Stimulated activated CD8-positive, alpha-beta memory T cell treated with anti-CD3 and anti-CD28 coated beads, Interleukin-12 subunit alpha, Interleukin-12 subunit beta, amount 100 ng/mL, for 4 hours (primary cell): ENCODE results near the gene COL5A1.
"Not testable (repeated sequence)": the region's sequence is repeated elsewhere in the genome, so short reads cannot be mapped to it uniquely, and the experiment has no call there.

Source experiments
- DNase-seq: peaks from one replicate; pipeline ENCODE4 v3.0.0-alpha.2; 2020; ENCODE audit warnings: low read depth

The COL5A1 gene

DNA sequence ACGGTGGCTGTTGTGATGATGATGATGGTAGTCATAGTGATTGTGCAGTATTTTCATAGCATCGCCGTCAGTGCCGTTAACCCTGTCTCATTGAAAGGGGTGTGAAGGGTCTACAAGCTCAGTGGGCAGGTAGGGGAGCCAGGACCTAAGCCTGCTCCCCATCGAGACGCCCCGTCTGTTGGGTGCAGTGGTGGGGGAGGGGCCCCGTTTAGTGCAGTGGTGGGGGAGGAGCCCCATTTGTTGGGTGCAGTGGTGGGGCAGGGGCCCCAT is 68.6 kb downstream of the COL5A1 start:
- DNase-seq, result no peak

DNA sequence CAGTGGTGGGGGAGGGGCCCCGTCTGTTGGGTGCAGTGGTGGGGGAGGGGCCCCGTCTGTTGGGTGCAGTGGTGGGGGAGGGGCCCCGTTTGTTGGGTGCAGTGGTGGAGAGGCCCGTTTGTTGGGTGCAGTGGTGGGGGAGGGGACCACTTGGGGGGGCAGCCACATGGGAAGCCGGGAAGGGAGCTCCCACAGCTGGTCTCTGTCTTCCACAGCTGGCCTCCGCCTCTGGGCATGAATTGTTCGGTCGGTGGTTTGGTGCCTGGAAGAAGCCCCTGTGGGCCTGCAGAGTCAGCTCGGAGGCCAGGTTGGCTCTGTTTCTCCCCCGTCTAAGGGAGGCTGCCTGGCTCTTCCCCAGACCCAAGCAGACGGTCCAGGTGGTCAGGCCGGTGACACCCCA is 69.3 kb downstream of the COL5A1 start:
- no peak for DNase-seq

DNA sequence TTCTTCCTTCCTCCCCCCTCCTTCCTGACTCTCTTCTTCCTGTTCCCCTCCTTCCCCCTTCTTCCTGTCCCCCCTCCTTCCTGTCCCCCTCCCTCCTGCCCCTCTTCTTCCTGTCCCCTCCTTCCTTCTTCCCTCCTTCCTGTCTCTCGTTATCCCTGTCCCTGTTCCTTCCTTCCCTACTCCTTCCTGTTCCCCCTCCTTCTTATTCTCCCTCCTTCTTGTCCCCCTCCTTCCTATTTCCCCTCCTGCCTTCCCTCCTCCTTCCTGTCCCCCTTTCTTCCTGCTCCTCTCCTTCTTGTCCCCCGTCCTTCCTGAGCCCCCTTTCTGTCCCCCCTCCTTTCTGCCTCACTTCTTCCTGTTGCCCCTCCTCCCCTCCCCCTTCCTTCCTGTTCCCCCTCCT is 70.6 kb downstream of the COL5A1 start:
- no peak for DNase-seq

DNA sequence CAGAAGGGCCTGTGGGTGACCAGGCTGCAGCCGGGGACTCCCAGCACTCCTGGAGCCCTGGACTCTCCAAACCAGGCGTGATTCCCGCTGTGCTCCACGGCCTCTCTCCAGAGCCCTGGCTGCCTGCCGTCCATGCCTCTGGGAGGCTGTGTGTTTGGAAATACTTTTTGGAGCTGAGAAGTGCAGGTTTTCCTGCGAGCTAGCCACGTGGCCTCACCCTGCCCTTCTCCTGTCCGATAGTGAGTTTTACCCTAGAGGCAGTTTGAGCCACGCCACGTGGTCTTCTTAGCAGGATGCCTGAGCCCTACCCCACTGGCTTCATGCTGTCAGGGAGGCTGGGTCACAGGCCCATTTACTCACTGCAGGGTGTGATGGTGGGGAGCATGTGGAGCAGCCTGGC is 71.3 kb downstream of the COL5A1 start:
- DNase-seq, result no peak

DNA sequence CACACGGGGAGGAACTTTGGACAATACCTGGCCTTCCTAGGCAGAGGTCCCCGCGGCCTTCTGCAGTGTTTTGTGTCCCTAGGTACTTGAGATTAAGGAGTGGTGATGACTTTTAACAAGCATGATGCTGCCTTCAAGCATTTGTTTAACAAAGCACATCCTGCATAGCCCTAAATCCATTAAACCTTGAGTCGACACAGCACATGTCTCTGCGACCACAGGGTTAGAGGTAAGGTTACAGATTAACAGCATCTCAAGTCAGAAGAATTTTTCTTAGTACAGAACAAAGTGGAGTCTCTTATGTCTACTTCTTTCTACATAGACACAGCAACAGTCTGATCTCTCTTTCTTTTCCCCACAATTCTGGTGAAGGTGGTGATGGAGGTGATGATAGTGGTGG is 73.9 kb downstream of the COL5A1 start:
- not testable (repeated sequence) for DNase-seq

DNA sequence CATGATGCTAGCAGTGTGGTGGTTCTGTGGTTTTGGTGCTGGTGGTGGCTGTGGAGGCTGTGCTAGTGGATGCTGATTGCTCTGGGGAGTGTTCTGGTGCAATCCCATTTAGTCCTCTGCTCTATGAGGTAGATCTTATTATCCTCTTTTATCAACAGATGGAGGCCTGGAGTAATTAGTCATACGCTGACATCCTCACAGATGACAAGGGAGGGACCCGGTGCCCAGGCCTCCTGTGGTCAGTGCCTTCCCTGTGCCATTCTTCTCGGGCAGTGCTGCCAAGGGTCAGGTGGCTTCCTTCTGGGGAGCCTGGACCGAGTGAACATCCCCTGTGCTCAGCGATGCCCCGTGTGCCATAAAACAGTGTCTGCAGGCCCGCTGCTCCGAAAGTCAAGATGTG is 74.5 kb downstream of the COL5A1 start:
- no peak for DNase-seq

DNA sequence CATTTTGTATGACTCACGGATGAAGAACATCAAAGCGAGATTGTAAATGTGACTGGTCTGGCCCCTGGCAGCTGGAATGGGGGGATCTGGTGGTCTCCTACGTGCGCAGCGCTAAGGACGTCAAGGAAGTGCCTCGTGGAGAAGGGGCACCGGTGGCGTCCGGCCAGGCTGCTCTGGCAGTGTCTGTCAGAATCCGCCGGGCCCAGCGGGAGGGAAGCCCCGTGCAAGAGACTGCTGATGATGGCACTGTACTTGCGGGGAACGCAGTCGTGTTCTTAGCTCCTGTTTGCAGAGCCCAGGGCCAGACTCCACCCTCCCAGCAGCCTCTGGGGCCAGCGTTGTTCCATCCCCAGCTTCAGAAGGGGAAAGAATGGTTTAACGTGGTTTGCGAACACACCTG is 75.5 kb downstream of the COL5A1 start:
- DNase-seq, result no peak

DNA sequence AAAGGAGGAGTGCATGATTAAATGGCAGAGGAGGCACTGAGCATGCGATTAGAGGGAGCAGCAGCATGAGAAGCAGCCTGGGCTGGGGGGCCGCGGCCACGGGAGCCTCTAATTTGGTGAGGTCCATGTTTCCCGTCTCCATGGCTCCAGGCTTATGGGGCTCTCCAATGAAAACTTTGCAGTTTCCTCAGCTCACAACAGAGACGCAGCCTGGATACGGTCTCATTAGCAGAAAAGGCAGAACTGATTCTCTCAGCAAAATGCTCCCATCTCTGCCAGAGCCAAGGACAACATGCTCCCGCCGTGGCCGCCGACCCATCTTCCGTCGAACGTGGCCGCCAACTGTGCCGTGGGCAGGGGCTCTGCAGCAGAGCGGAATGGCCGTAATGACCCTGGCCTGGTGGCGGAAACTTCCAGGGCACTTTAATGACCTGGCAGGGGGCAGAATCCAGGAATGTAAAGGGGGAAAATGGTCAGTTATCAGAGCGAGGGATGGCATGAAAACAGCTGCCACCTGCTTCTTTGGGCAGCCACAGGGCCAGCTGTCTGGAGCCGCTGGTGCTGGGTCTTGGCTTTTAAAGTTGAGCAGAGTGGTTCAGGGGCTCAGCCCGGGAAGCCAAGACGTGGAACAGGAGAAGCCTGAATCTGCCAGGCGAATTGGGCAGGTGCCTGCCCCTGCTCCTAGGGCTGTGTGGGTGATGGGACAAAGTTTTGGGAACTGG is 76.5 kb downstream of the COL5A1 start:
- DNase-seq, result no peak

DNA sequence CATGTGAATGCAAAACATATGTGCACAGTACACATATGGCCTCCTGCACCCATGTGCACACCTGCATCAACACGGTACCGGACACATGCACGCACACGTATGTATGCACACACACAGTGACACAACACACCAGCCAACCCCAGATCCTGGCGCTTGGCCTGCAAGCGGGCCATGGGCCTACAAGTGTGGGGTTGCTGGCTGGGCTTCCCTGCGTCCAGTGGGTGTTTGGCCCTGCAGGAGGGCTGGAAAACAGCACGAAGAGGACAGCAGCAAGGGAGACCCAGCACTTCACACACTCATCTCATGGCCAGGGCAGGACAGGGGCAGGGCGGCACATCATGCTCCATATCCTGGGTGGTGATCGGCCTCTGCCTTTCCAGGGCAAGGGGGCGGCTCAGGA is 77.7 kb downstream of the COL5A1 start:
- no peak for DNase-seq

DNA sequence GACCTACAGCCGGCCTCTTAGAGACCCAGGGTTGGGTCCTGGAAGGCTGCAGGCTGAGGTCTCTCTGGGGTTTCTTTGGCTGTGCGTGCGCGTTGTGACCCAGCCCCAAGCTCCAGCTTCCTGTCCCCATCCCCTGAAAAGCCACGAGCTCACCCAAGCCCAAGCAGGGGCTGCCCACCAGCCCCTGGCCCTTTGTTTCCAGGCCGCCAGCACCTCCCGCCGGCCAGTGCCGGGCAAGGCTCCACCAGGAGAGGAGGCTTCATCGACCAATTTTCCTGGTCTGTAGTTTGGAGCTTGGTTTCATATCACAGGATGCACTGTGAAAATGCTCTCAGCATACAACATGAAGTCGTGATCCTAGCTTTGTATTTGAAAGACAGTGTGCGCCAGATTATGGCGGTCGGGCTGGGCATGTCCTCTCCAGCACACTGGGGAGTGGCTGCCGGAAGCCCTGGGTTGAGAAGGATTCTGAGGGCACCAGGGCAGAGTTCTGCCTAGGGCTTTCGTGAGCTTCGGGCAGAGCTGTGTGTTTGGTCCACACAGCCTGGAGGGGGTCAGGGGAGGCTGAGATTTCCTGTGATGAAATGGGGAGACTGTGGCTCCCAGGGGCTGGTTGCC is 78.6 kb downstream of the COL5A1 start:
- no peak for DNase-seq

DNA sequence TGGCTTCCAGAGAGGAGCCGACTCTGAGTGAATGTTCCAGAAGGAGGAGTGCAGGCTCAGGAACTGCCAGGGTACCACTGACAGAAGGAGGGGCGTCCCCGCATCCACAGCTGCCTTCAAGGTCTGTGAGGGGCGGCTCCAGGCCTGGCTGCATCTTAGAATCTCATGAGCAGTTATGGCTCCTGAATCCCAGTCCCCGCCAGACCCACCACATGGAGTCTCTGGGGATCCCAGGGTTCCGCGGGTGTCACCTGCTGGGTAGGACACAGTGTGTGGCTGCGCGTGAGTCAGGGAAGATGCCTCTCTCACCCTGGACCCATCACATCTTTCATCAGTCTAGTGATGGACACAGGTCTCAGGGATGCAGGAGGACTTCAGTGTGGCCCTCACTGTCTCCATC is 79.2 kb downstream of the COL5A1 start:
- DNase-seq, result no peak

DNA sequence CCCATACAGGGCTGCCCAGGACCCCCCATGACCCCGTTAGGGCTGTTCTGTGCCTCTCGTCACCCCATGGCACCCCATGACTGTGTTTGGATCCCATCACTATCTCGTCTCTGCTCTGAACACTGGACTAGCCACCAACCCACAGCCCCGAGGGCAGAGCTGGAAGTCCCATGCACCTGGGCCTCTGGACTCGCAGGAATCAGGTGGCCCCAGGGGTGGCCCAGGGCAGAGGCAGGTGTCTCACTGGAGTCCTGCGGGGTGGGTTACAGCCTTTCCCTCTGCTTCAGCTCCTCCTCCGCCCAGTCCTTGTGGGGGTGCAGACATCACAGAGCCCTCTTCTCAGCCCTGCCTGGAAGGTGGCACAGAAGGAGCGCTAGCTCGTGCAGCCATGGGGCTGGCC is 79.7 kb downstream of the COL5A1 start:
- no peak for DNase-seq

DNA sequence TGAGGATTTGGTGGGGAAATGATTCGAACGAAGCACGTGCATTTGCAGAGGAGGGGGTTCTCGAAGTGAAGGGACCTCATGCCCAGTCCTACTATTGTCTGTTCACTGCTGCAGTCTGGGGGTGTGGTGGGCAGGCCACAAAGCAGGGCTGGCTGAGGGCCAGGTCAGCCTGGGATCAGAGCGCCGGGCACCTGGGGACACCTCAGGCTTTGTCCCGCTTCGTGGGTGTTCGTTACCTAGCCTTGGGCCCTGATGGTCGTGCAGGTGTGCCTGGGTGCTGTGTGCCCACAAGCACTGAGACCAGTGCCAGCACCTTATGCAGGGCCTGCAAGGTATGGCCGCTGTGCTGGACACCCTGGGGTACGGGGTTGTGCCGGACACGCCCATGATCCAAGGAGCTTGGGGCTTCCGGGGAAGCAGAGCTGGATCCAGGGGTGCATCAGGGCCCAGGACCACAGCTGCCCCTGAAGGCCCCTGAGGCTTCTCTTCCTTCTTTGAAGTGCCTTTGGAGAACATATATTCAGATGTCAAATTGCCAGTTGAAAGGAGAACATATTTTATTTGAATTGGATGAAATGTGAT is 80.6 kb downstream of the COL5A1 start:
- no peak for DNase-seq

DNA sequence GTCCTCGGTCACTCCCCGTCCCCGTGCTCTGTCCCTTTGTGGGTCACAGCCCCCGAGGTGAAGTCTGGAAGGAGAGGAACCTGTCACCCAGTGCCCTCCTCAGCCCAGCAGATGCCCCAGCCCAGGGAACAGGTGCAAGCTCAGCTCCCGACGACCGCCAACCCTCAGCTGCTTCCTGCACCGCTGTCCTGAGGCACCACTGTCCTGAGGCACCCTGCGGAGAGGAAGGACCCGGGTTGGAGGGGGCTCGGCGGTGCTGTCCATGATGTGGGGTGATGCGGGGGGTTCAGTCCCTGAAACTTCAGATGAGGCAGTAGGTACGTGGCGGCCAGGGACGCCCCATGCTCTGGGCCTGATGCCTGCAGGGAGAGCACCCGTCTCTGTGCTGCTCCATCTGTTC is 81.4 kb downstream of the COL5A1 start:
- no peak for DNase-seq

DNA sequence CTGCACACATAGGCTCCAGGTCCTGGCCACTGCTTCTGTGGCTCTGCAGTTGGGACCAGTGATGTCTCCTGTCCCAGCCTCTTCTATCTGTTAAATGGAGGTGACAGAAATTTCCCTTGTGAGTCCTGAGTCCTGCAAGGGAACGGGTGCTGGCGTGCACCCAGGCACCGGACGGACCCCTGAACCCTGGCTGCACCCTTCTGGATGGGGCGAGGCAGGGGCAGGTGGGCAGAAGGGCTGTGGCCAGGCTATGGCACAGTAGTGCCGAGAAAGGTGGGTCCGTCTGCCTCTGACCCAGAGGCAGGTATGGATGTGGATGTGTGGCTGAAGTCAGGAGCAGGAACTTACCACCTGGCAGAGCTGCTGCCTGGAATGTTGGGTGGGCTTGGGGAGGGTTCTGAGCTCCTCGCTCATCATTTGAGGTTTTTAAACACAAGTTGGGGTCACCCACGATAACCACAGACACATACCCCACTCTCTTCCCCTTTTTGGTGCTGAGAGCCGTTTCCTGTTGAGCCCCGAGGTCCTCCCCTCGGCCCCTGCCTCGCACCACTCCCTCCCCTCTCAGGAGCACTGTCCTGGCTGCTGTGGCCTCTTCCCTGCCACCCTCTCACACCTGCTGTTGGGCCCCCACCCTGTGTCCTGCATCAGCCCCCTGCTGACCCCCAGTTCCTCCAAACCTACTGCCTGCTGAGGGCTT is 82.0 kb downstream of the COL5A1 start:
- no peak for DNase-seq

DNA sequence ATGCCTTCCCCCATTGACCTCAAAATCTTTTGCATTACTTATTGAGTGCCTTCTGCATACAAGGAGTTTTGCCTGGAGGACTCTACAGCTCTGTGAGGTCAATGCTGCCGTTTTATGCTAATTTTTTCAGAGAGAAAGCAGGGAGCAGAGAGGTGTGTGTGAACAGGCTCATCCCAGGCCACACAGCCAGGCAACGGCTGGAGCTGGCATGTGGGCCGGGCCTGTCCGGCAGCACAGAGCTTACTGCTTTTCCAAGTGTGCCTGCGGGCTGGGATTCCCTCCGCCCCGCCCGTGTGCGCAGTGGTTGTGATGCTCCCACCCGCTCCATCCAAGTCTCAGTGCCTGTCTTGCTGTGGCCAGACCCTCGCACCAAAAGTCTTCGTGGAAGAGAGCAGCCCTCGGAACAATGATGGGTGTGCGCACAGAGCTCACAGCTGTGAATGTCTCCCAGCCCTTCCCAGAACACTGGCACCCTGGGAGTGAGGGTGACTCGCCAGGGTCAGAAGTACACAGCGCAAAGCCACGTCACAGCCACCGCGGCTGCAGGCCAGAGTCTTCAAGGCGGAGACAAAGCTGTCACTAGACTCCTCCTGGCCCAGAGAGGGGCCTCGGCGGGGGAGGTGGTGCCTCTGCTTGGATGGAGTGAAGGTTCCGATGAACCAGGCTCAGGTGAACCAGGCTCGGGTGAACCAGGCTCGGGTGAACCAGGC is 82.8 kb downstream of the COL5A1 start:
- DNase-seq, result no peak

DNA sequence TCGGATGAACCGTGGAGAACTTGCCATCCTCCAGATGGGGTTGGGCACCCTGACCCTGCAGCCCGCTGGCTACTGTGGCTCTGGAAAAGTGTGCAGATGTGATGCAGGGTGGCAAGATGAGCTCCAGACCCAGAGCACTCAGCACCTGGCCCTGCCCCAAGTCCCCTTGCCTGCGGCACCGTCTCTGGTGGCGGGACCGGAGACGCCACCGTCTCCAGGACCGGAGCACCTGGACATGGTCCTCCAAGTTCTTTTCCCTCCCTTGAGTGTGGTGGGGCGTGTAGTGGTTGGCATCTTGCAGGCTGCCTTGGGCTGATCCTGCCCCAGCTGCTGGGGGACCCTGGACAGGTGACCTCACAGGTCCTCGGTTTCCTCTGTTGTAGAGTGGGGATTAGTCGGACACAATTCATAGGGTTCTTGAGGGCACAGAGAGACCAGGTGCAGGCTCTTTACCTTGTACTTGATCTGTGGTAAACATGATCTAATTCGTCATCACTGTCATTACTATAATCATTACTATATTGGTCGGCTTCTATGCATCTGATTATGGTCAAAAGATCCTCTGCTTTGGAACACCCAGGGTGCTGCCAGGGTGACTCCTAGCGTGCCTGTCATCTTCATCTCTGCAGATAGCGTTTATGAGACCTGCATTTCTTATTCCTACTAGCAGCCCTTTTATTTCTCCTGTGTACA is 83.5 kb downstream of the COL5A1 start:
- DNase-seq, result no peak

DNA sequence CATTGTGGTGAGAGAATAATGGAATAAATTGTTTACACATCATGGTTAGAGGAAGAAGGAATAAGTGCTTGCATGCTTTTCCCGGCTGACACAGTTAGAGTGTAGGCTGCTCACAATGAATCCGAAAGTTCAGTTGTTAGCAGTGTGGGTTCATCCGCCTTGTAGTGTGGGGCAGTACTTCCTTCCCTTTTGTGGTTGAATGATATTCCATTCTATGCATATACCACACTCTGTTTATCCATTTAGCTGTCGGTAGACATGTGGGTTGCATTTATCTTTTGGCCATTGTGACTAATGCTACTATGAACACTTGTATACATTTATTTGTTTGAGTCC is 84.0 kb downstream of the COL5A1 start:
- no peak for DNase-seq

DNA sequence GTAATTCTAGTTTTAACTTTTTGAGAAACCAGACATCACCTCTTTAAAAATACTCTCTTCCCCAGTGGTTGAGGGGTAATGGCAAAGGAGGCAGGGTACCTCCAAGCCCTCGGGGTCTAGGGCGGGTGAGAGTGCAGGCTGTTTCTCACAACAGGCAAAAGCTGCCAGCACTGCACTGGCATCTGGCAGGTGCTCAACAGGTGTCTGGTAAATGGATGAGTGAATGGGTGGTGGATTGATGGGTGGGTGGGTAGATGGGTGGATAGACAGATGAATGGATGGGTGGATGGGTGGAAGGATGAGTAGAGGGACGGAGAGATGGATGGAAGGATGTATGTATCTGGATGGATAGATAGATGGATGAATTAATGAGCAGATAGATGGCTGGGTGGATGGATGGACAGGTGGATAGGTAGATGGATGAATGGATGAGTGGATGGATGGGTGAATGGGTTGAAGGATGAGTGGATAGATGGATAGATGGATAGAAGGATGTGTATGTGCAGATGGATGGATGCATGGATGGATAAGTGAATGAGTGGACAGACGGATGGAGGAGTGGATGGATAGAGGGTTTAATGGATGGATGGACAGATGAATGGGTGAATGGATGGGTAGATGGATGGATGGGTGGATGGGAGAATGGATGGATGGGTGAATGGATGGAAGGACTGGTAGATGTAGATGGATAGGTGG is 84.6 kb downstream of the COL5A1 start:
- DNase-seq, result no peak

DNA sequence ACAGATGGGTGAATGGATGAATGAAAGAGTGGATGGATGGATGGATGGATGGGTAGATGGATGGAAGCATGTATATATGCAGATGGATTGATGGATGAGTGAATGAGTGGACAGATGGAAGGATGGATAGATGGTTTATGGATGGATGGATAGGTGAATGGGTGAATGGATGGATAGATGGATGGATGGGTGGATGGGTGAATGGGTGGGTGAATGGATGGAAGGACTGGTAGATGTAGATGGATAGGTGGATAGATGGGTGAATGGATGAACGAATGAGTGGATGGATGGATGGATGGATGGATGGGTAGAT is 85.1 kb downstream of the COL5A1 start:
- DNase-seq, result no peak

DNA sequence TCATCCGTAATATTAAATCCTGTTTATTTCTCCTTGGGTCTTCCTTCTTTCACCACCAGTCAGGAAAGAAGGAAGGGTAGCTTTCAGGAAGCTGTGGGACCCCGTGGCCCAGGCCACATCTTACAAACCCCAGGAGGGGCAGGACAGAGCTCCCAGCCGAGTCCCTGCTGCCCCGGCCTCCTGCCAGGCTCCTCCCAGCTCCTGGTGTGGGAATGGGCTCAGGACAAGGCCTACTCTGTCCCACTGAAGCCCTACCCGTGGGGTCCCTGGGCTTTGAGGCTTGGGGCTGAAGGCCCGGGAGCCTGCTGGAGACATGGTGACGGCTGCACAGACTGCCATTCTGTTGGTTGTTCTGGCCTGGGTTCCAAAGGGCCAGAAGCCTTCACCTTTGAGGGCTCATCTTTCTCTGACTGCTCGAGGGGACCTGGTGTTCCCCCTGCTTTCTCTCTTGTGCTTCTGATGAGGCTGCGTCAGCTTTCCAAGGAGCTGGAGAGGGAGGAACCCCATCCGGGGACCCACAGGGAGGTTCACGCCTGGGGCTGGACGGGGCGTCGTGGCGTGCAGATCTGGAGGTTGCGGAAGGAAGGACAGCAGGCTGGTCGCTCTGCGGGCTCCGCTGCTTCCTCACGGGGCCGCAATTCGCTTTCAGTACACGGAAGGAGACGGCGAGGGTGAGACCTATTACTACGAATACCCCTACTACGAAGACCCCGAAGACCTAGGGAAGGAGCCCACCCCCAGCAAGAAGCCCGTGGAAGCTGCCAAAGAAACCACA is 86.6 kb downstream of the COL5A1 start:
- no peak for DNase-seq
